ENCODE measurements around the gene MYL9.

- TF ChIP-seq CTCF (IDR thresholded peaks at IDR 0.05), result no peak
- no peak for TF ChIP-seq POLR2AphosphoS5 (IDR thresholded peaks at IDR 0.05)
- TF ChIP-seq POLR2A (IDR thresholded peaks at IDR 0.05), result no peak
Observed at GRCh38 chr20:36565520-36565919, 24.2 kb downstream of the MYL9 start.
